HG02870 (cell line): ENCODE results near the gene MILR1.
"Not testable (repeated sequence)": the region's sequence is repeated elsewhere in the genome, so short reads cannot be mapped to it uniquely, and the experiment has no call there.

Source experiments
- ATAC-seq: cut with Tn5 transposase; IDR thresholded peaks from one replicate; pipeline ENCODE4 v1.9.1; 2021; ENCODE audit warnings: mild to moderate bottlenecking, moderate library complexity; ENCODE audit not compliant: unreplicated experiment

The MILR1 gene, protein sequence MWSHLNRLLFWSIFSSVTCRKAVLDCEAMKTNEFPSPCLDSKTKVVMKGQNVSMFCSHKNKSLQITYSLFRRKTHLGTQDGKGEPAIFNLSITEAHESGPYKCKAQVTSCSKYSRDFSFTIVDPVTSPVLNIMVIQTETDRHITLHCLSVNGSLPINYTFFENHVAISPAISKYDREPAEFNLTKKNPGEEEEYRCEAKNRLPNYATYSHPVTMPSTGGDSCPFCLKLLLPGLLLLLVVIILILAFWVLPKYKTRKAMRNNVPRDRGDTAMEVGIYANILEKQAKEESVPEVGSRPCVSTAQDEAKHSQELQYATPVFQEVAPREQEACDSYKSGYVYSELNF

DNA sequence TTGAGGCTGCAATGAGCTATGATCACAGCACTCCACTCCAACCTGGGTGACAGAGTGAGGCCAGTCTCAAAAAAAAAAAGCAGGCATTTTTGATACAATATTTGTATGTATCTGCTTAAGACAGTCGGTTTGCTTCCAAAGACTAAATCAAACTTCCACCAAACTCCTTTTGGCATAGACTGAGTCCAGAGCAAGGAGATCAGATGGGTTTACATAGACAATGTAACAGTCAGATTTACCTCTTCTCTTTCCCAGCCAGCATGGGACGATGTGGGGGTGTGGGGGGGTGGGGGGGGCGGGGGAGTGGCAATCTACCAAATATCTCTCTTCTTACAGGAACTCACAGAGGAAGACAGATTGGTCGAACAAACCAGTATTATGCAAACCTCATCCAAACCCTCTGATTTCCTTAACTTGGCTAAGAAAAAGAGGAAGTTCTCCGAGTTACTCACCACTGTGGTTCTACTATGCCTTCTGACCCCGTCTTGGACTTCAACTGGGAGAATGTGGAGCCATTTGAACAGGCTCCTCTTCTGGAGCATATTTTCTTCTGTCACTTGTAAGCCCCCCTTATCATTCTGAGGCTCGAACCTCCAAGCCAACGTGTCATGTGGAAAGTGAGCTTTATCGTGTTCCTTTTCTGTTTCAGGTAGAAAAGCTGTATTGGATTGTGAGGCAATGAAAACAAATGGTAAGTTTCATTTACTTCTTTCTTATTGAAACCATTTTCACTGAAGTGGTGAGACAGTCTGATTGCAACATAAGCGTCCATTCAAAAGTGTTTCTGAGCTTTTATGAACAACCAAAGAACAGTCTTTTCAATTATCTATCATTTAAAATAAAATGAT is at the start of gene MILR1:
MILR1 (plus strand) TSS at position 451 of the 848 bp plus-strand sequence; CDS start at position 505, 54 bp downstream.
- no peak for ATAC-seq

DNA sequence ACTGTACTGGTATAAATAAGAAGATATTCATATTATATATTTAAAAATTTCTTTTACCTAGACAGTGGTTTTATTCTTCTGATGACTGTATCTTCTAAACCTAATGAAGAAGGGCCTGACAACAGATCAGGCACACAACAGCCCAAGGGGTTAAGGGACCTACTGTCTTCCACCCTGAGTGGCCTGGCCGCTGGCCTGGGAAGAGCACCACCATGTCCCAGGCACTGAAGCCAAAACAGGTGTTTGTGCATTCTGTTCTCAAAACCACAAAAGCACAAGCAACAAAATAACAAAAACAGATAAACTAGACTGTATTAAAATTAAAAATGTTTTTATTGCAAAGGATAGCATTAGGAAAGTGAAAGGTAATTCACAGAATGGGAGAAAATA is 49.2 kb upstream of the MILR1 start:
- ATAC-seq = no peak

DNA sequence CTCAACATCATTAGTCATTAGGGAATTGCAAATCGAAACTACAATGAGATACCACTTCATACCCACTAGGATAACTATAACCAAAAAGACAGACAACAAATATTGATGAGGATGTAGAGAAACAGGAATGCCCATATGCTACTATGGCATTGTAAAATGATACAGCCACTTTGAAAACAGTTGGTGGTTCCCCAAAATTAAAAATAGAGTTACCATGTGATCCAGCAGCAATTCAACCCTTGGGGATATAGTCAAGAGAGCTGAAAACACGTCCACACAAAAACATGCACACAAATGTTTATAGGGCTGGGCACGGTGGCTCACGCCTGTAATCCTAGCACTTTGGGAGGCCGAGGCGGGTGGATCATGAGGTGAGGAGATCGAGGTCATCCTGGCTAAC is 48.3 kb upstream of the MILR1 start:
- no peak for ATAC-seq

DNA sequence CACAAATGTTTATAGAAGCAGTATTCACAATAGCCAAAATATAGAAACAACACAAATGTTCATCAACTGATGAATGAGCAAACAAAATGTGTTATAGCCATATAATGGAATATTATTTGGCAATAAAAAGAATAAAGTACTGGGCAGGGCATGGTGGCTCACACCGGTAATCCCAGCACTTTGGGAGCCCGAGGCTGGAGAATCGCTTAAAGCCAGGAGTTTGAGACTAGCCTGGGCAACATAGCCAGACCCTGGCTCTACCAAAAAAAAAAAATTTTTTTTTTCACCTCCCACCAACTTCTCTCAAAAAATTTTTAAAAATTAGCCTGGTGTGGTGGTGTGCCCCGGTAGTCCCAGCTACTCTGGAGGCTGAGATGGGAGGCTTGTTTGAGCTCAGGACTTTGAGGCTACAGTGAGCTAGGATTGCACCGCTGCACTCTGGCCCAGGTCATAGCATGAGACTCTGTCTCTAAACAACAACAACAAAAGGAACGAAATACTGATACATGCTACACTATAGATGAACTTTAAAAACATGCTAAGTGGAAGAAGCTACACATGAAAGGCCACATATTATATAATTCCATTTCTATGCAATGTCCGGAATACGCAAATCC is 47.6 kb upstream of the MILR1 start:
- ATAC-seq = no peak

DNA sequence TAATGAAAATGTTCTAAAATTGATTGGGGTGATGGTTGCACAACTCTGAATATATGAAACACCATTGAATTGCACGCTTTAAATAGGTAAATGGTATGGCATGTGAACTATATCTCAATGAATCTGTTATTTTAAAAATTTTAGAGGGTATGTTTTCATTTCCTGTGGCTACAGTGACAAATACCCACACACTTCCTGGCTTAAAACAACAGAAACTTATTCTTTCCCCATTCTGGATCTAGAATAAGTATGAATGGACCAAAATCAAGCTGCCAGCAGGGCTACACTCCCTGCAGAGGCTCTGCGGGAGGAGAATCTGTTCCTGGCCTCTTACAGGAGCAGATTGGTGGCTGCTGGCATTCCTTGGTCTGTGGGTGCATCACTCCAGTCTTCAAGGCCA is 47.0 kb upstream of the MILR1 start:
- ATAC-seq = no peak

DNA sequence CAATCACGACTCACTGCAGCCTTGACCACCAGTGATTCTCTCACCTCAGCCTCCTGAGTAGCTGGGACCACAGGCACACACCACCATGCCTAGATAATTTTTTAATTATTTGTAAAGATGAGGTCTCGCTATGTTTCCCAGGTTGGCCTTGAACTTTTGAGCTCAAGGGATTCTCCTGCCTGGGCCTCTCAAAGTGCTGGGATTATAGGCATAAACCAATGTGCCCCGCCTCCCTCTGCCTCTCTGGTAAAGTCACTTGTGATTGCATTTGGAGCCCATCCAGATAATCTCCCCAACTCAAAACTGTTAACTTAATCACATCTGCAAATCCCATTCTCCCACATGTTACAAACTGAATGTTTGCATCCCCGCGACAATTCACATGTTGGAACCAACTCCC is 46.4 kb upstream of the MILR1 start:
- ATAC-seq = no peak

DNA sequence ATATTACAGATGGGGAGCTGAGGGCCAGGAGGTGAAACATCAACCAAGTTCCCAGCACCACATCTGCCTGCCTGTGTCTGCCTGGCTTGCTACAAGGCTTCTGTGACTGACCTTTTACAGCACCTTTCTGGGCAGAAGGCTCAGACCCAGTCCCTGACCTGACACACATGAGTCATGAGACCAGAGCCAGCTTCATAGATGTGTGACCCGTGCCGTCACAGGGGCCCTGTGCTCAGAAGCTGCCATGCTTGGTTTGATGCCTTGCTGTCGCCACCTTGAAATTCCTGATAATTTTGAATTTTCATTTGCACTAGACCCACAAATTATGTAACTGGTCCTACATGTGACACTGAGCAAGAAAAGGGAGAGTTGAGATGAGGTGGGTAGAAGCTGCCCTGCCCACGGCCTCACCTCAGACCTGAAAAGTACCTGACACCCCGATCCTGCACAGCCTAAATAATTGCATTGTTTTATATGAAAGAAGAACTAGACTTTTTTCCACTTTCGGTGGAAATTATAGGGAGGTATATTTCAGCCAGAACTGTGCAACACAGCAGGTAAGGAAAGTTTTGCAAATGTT is 44.9 kb upstream of the MILR1 start:
- ATAC-seq = no peak

DNA sequence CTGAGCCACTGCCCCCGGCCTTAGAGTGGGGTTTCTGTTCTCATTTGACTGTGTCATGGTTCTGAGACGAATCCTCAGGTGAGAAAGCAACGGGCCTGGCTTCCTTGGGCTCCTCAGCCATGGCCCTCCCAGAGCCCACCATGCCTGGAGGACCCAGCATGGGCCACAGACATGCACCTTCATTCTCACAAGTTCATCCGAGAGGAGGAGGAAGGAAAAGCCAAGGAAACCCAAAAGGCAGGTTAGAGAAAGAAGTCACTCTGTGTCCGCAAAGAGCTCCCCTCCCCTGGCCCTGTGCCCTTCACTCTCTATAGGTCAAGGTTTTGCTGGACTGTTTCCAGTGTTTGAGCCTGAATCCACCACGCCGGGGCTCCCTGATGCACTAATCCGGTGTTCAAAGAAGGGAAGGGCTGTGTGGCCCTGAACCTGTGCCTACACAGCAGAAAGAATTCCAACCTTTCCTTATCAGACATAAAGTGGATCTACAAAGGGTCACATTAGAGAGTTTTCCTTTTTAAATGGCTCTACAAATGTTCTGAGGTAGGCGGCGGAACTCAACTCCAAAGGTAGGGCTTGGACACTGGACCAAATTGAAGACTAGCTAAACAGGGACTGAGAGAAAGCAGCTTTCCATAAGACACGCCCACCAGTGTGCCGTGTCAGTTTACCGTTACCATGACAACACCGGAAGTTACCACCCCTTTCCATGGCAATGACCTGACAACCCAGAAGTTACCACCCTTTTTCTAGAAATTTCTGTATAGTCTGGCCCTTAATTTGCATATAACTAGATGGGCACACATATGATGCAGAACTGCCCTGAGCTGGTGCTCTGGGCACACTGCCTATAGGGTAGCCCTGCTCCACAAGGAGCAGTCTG is 42.4 kb upstream of the MILR1 start:
- ATAC-seq = no peak

DNA sequence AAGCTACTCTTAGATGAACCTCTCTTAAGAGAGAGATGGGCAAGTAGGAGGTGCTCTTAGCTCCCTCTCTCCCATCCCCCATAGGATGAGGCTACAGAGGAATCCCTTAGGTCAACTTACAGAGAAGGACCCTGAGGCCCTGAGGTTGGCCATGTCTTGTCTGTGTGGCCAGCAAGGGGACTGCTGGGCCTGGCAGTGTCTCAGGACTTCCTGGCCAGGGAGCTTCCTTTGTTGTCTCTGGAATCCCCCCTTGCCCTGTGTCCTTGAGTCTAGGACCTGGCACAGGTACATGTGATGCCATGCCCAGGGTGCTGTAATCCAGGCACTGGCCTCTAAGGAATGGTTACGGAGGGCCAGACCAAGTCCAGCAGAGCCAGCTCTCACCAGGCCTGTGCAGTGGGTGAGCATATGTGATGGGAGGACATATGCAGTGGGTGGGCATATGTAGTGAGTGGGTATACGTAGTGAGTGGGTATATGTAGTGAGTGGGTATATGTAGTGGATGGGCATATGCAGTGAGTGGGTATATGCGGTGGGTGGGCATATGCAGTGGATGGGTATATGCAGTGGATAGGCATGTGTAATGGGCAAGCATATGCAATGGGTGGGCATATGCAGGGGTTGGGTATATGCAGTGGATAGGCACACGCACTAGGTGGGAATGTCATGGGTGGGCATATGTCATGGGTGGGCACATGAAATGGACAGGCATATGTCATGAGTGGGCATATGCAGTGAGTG is 38.0 kb upstream of the MILR1 start:
- no peak for ATAC-seq

DNA sequence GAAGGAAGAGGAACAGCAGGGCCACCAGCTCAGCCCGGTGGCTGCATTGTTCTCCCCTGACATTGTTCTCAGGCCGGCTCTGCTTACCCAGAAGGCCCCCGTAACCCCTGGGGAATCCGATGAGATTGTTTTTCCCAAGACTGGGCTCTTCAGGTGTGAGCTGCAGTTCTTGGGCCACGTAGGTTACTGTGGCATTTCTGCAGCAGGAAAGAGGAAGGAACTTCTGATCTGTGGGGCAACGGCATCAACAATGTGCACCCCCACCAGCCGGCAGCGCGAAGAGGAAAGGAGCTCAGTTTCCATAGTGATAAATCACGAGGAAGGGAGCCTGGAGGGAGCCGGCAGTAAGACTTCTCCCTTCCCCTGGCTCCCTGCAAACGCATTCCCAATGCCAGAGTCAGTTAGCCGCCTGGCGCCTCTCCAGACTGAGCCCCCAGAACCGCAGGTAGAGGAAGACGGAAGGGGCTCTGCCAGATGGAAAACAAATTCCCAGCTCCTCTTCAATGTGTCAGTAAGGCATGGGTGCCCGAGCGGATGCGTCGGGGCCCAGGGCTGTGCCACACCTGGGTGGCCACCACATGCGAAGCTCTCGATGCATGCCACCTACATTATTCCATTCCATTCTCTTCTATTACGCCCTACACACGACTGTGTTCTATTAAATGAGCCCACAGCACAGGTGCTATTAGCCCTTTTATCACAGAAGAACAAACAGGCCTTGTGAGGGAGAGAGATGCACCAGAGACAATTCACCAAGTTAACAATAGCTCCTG is 36.7 kb upstream of the MILR1 start:
- no peak for ATAC-seq

DNA sequence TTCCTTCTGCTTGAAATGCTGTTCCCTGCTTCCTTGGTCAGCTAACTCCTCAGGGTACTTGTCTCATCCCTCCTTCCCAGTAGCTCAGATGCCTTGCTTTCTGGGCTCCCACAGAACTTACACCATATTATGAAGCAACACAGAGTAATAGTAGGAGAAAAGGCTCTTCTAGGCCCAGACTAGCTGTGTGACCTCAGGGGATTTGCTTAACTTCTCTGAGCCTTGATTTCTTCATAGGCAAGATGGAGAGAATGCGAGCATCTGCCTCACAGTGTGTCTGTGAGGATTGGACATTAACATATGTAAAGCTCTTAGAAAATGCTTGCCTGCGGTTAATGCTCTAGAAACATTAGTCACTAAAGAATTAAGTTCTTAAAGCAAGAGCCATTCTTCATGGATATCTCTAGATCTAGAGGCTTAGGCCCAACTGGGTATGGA is 36.0 kb upstream of the MILR1 start:
- ATAC-seq = no peak

DNA sequence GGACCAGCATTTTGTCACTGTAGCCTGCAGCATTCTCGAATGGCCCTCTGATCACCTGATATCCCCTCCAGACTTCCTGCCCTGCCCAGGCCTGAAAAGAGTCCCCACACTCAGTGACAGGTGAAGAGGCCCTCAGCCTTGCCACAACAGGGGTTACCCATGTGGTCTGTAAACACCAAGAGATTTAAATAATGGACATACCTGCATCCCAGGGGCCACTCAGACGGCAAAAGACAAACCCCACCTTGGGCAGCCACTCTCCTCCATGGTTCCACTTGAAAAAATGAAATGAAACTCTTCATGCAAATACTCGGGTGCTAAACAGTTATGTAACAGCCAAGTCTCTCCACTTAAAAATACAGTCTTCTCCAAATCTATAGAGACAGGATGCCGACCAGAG is 35.4 kb upstream of the MILR1 start:
- no peak for ATAC-seq

DNA sequence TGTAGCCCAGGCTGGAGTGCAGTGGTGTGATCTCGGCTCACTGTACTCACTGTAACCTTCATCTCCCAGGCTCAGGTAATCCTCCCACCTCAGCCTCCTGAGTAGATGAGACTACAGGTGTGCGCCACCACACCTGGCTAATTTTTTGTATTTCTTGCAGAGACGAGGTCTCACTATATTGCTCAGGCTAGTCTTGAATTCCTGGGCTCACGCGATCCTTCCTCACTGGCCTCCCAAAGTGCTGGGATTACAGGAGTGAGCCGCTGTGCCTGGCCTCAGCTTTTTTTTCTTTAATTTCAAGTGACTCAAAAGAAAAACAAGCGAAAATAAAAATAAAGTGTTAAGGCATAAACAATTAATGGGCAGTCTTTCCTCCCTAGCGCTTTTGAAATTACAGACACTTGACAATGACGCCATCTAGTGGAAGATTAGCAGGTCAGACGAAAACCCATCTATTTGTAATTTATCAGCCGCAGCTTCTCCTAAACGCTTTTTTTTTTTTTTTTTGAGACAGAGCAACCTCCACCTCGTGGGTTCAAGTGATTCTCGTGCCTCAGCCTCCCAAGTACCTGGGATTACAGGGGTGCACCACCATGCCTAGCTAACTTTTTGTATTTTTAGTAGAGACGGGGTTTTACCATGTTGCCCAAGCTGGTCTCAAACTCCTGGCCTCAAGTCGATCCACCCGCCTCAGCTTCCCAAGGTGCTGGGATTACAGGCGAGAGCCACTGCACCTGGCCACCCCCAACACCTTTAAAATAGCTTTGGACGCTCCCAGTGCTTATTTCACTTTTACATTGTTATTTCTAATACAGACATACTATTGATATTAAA is 30.2 kb upstream of the MILR1 start:
- no peak for ATAC-seq

DNA sequence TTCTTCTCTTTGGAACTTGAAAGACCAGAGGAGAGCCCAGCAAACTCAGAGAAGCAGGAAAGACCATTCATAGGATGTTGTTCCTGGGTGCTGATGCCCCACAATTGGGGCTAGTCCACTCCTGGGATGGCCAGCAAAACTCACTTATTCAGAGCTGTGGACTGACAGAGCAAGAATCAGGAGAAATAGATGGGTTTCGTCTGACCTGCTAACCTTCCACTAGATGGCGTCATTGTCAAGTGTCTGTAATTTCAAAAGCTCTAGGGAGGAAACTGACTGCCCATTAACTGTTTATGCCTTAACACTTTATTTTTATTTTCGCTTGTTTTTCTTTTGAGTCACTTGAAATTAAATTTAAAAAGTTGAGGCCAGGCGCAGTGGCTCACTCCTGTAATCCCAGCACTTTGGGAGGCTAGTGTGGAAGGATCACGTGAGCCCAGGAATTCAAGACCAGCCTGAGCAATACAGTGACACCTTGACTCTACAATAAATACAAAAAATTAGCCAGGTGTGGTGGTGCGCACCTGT is 28.7 kb upstream of the MILR1 start:
- no peak for ATAC-seq

DNA sequence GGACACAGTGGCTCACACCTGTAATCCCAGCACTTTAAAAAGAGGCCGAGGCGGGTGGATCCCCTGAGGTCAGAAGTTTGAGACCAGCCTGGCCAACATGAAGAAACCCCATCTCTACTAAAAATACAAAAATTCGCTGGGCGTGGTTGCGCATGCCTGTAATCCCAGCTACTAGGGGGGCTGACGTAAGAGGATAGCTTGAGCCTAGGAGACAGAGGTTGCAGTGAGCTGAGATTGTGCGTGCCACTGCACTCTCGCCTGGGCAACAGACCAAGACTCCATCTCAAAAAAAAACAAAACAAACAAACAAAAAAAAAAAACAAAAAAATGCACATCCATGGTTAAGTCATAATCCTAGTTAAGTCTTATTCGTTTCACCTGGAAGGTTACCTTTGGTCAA is 26.8 kb upstream of the MILR1 start:
- not testable (repeated sequence) for ATAC-seq

DNA sequence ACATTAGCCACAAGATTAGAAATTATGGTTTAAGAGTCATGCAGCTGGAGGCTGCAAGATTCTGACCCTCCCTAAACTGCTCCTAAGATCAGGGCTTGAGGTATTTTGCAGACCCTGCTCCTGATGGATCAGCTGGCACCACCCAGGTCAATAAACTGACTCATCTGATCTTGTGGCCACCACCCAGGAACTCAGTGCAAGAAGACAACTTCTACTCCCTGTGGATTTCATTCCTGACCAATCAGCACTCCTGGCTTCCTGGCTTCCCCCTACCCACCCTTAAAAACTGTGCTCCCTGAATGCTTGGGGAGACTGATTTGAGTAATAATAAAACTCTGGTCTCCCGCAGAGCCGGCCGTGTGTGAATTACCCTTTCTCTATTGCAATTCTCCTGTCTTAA is 25.0 kb upstream of the MILR1 start:
- no peak for ATAC-seq

DNA sequence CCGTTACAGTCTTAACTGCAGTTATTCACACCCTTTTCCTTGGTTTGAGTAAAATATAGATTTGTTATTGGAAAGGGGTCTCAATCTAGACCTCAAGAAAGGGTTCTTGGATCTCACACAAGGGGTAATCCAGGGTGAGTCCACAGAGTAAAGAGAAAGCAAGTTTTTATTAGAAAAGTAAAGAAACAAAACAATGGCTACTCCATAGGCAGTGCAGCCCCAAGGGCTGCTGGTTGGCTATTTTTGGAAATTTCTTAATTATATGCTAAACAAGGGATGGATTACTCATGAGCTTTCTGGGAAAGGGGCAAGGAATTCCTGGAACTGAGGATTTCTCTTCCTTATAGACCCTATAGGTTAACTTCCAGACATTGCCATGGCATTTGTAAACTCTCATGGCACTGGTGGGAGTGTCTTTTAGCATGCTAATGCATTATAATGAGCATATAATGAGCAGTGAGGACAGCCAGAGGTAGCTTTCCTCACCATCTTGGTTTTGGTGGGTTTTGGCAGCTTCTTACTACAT is 24.5 kb upstream of the MILR1 start:
- no peak for ATAC-seq

DNA sequence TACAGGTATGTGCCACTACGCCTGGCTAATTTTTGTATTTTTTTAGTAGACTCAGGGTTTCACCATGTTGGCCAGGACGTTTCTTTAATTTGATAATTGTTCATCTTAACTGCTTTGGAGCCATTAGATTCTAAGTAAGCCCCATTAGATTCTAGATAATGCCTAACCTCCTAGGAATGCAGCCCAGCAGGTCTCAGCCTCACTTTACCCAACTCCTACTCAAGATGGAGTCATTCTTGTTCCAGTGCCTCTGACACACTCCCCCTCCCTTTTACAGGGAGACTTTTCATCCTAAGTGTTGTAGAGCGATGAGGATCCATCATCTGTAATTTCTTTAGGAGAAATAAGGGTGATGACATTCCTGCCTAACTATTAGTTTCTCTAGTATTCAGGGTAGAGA is 23.7 kb upstream of the MILR1 start:
- no peak for ATAC-seq
